Left renal cortex interstitium (tissue), 4 donors: ENCODE measurements around the gene ADGRF5. TPM values are rescaled to one million over a fixed set of nuclear protein-coding genes. Genes with fewer than 3 reads are reported as not detected.

Experiments
- DNase-seq, 4 donors: peaks; one replicate each; pipeline ENCODE4 v3.0.0-alpha.2; 2013; ENCODE audit warnings: low read depth in 4 of 4, low spot score in 2 of 4, missing footprints in 1 of 4
- polyA plus RNA-seq, 4 donors: library from polyadenylated mRNA; unstranded; fragments of 120-200 nt; gene quantifications; one replicate each; pipeline ENCODE4 v1.2.1, GENCODE V29; 2013; ENCODE audit not compliant: insufficient read length in 4 of 4

ADGRF5 gene
- polyA plus RNA-seq, 4 donors, result 24.4 to 34.2 (median 27.4) TPM

GRCh38 chr6:46828939-46829338 lies 92.8 kb downstream of the ADGRF5 start:
- no peak for DNase-seq

GRCh38 chr6:46821458-46821881 lies 100.3 kb downstream of the ADGRF5 start:
- DNase-seq, result no peak

DNA sequence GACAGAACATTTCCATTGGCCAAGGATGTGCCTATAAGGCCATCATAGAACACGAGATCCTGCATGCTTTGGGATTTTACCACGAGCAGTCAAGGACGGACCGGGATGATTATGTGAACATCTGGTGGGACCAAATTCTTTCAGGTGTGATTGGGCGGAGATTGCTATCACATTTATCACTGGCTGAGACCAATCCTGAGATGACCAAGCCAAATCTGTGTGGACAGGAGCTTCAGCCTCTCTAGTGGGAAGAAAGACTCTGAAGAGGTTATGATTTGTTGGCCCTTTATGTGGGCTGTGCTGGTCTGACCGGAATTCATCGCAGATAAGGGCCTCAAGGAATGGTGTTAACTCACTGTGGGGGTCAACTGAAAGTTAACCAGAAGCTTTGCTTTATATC lies 102.2 kb downstream of the ADGRF5 start:
- DNase-seq, result no peak

GRCh38 chr6:46816626-46817025 lies 105.1 kb downstream of the ADGRF5 start:
- DNase-seq, result no peak

DNA sequence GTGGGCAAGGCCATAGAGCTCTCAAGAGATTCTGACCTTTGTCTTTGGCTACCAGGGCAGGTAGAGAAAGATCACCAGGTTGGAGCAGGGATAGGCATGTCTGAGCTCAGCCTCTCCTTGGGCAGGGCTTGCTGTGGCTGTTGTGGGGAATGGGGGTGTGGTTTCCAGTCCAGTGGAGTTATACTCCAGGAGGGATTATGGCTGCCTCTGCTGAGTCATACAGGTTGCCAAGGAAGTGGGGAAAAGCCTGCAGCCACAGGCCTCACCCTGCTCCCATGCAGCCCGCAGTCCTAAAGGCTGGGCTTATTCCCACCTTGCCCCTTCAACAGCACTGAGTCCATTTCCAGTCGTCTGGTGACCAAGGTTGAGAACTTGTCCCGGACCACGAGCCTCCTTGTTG lies 106.6 kb downstream of the ADGRF5 start:
- no peak for DNase-seq

GRCh38 chr6:46808806-46809205 lies 112.9 kb downstream of the ADGRF5 start:
- no peak for DNase-seq

Other genes with a start within 250 kb of the ADGRF5 start
- 1 to 10 TPM; 1.1 to 5.4 (median 2.4) TPM for gene TDRD6, start 234.1 kb downstream of the ADGRF5 start, polyA plus RNA-seq
- 1 to 10 TPM; 2.0 to 3.1 (median 2.4) TPM for gene PLA2G7, start 186.6 kb downstream of the ADGRF5 start, polyA plus RNA-seq
- gene ANKRD66, start 175.0 kb downstream of the ADGRF5 start, polyA plus RNA-seq, result under 1 TPM in 1 of 4 donors, not detected in 3; 0.06 TPM
- under 1 TPM in 1 of 4 donors, not detected in 3; 0.07 TPM for gene MEP1A, start 128.5 kb downstream of the ADGRF5 start, polyA plus RNA-seq
- gene ADGRF1, start 120.4 kb upstream of the ADGRF5 start, polyA plus RNA-seq, result 10 to 100 TPM; 36.3 to 55.4 (median 50.2) TPM